Stimulated activated CD8-positive, alpha-beta memory T cell treated with anti-CD3 and anti-CD28 coated beads, Interleukin-4, amount 100 ng/mL, for 1 hour (primary cell): ENCODE data around the gene OXSR1.
"Not testable (repeated sequence)": the region's sequence is repeated elsewhere in the genome, so short reads cannot be mapped to it uniquely, and the experiment has no call there.

Experiments
- DNase-seq, 2 donors: peaks; one replicate each; pipeline ENCODE4 v3.0.0-alpha.2; 2020; ENCODE audit warnings: low read depth in 2 of 2, low spot score in 1 of 2

OXSR1 gene

GRCh38 chr3:38219609-38220197 lies 54.4 kb downstream of the OXSR1 start:
- no peak for DNase-seq

GRCh38 chr3:38221005-38221404 lies 55.7 kb downstream of the OXSR1 start:
- DNase-seq, result no peak

DNA sequence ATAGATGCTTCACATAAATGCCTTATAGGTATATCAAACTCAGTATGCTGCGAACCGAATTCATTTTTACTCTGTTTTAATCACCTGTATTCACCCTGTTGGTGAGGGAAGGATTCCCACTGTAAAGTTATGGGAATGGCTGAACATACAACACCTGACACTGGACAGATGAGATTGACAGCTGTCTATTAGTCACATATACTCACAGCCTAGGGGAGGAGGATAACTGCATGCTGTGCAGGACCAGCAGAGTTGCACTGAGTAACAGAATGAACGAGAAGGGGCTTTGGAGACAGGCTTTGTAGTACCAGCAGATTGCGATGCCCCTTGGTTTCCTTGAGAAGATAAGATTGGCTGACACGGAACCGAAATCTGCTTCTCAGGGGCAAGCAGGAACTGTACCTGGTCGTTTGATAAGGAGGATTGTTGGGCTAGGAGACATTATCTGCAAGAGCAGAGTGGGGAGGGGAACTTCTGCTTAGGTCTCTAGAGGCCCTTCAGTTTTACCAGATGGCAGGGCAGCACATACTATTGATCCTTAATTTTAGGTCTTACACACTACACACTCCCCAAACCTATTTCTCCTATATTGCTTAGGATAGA lies 56.8 kb downstream of the OXSR1 start:
- DNase-seq, result no peak

GRCh38 chr3:38224357-38224756 lies 59.0 kb downstream of the OXSR1 start:
- DNase-seq, result no peak

- no peak for DNase-seq
Measured at GRCh38 chr3:38226273-38226672, 60.9 kb downstream of the OXSR1 start.

DNA sequence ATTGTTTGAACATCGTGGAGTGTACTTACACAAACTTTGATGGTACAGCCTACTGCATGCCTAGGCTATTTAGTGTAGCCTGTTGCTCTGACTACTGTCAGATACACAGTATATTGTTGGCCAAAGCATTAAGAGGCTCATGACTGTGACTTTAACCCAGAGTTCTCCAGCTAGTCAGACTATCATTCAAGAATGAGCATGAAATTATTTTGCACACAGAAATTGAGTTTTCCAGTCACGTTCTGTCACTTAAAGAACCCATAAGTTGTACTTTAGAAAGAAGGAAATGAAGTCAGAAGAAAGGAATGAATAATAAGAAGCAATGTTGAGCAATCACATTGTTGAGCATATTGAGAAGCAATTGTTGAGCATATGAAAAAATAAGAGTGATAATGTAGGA lies 62.7 kb downstream of the OXSR1 start:
- DNase-seq, result no peak

GRCh38 chr3:38229036-38229435 lies 63.7 kb downstream of the OXSR1 start:
- DNase-seq, result no peak

DNA sequence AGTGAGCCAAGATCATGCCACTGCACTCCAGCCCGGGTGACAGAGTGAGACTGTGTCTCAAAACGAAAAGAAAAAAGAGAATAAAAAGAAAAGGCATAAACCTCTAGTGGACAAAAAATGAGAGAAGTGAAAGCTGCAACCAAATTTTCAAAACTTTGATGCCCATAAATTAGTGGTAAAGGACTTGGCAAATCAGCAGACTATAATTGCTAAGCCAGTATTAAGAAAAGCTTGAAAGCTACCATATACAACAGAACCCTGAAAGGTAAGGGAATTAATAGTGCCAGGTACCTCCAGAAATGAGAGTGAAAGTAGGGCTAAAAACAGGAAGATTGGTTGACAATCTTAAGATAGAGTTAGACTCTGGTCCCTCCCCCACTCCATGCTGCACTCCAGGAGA lies 67.4 kb downstream of the OXSR1 start:
- DNase-seq, result no peak

GRCh38 chr3:38235466-38235865 lies 70.1 kb downstream of the OXSR1 start:
- no peak for DNase-seq

DNA sequence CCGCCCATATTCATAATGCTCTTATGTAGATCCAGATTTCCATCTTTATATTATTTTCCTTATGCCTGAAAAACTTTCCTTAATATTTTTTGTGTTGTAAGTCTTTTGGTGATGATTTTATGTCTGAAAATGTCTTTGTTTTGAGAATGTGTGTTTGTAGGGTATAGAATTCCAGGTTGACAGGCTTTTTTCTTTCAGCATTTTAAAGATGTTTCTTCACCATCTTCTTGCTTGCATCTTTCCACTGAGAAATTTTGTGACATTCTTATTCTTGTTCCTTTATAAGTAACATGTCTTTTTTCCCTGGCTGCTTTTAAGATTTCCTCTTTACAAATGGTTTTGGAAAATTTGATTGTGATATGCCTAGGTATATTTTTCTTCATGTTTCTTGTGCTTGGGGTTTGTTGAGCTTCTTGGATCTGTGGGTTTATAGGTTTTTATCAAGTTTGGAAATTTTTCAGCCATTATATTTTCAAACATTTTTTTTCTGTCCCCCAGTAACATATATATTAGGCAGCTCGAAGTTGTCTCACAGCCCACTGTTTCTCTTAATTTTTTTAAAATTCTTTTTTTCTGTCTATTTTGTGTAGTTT lies 73.2 kb downstream of the OXSR1 start:
- no peak for DNase-seq

- not testable (repeated sequence) for DNase-seq
Measured at GRCh38 chr3:38242812-38243211, 77.5 kb downstream of the OXSR1 start.

GRCh38 chr3:38245930-38246329 lies 80.6 kb downstream of the OXSR1 start:
- no peak for DNase-seq

- no peak for DNase-seq
Measured at GRCh38 chr3:38247366-38248035, 82.2 kb downstream of the OXSR1 start.

DNA sequence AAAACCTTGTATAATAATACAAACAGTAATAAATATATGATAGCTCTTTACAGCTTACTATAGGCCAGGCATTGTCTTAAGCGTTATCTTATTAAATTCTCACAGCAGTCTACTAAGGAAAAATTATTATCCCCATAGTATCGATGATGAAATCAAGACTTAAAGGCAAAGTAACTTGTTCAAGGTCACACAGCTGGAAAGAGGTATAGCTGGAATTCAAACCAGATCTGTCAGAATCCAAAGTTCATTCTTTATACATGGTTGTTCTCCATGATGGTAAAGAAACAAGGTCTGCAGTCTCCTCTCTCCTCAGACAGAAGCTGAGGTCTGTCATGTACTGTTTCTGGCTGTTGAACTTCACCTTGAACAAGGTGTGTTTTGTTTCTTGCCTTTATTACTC lies 84.9 kb downstream of the OXSR1 start:
- DNase-seq, result no peak

DNA sequence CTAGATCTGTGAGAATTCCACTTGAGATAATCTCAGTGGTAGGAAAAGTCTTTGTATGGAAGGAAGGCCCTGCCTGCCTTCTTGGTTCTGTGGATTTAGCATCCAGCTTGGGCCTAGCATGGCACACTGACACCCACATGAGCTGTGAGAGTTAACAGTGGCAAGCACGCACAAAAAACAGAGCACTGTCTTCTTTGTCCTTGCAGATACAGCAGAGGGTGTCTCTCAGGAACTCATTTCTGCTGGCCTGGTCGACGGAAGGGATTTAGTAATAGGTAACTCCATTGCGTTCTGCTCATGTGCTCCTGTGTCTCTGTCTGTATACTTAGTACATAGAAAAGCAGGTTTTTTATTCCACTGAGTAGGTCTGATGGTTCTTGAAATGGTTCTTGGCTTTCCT lies 85.9 kb downstream of the OXSR1 start:
- no peak for DNase-seq

- DNase-seq, result no peak
Measured at GRCh38 chr3:38253704-38254103, 88.4 kb downstream of the OXSR1 start.

GRCh38 chr3:38254872-38255271 lies 89.5 kb downstream of the OXSR1 start:
- DNase-seq, result no peak

DNA sequence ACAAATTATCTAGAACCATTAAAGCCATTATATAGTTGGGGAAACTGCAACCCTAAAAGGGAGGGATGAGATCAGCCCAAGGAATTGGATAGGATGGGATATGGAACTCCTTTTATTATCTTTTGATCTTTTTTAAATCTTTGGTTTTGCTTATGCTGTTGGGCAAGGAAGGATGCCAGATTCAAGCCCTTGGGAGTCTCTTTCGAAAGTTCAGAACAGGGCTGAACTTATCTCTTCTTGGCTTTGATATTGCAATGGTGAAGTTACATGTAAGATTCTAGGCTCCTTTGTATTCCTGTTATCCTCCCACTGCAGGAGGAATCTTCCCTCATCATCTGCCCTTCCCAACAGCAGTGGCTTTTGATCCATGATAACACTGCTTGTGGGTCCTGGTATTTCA lies 90.3 kb downstream of the OXSR1 start:
- DNase-seq, result no peak

GRCh38 chr3:38257583-38257982 lies 92.2 kb downstream of the OXSR1 start:
- no peak for DNase-seq

DNA sequence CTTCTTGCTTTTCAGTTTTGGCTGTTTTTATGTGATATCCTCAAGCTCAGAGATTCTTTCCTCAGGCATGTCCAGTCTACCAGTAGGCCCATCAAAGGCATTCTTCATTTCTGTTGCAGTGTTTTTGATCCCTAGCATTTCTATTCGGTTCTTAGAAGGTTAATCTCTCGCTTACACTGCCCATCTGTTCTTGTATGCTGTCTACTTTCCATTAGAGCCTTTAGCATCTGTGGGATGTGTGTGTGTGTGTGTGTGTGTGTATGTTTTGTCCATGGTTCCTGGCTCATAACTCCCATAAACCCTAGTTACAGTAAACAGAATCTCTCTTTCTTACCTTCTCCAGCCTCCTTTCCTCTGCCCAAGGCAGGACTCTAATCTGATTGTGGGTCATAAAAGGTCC lies 95.1 kb downstream of the OXSR1 start:
- no peak for DNase-seq

DNA sequence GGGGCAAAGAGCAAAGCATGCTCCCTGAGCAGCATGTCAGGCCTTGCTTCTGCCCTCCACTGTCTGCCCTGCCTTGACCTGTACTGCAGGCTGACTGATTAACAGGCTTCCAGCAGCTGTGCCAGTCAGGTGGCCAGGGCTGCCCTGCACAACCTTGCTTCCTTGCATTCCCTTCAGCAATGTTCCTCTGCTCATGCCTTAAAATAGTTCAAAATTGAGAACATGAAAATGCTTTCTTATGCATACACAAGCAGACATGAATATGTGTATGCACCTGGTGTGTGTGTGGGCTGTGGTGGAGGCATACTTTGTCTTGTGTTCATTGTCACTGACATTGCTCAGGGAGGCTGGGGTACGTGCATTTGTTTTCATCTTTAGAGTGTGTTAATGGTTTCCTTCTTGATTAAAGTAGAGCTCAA lies 99.0 kb downstream of the OXSR1 start:
- DNase-seq, result no peak

GRCh38 chr3:38264779-38265178 lies 99.4 kb downstream of the OXSR1 start:
- no peak for DNase-seq
